IPS-18a (cell line): ENCODE results near the gene MACO1.
"Not testable (repeated sequence)": the region's sequence is repeated elsewhere in the genome, so short reads cannot be mapped to it uniquely, and the experiment has no call there.

Experiments
- H3K27ac ChIP-seq: one replicate; pipeline ENCODE4 v1.5.1; 2013; ENCODE audit warnings: low read length
- H3K27me3 ChIP-seq: one replicate; pipeline ENCODE4 v1.6.1; 2013; ENCODE audit warnings: mild to moderate bottlenecking, low read length; ENCODE audit not compliant: control insufficient read depth, insufficient read depth
- H3K36me3 ChIP-seq: one replicate; pipeline ENCODE4 v1.6.1; 2013; ENCODE audit warnings: low read depth, low read length; ENCODE audit not compliant: control insufficient read depth
- H3K4me1 ChIP-seq: one replicate; pipeline ENCODE4 v1.6.1; 2013; ENCODE audit warnings: low read depth, low read length; ENCODE audit not compliant: control insufficient read depth
- H3K4me3 ChIP-seq: one replicate; pipeline ENCODE4 v1.5.1; 2013; ENCODE audit warnings: low read length
- H3K9ac ChIP-seq: one replicate; pipeline ENCODE4 v1.6.1; 2013; ENCODE audit warnings: mild to moderate bottlenecking, low read length, moderate library complexity
- H3K9me3 ChIP-seq: one replicate; pipeline ENCODE4 v1.6.1; 2013; ENCODE audit warnings: low read depth, low read length; ENCODE audit not compliant: control insufficient read depth

Gene MACO1

DNA sequence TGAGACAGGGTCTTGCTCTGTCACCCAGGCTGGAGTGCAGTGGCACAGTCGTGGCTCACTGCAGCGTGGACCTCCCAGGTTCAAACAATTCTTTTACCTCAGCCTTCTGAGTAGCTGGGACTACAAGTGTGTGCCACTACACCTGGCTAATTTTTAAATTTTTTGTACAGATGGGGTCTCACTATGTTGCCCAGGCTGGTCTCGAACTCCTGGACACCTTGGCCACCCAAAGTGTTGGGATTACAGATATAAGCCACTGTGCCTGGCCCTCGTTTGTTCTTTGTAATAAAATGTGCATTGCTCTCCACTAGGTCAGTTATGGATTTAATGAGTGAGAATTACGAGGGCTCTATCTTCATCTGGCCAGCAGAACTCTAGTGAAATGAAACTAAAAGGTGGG is 13.9 kb downstream of the MACO1 start:
- H3K36me3 ChIP-seq = not testable (repeated sequence)

GRCh38 chr1:25445993-25446538 is 15.4 kb downstream of the MACO1 start:
- no peak overlapping the region for H3K27ac ChIP-seq
- H3K4me1 ChIP-seq = no peaks in the 10 kb centered on the region
- H3K9me3 ChIP-seq = no peaks in the 10 kb centered on the region

More for the DNA sequence above, 13.9 kb downstream of the MACO1 start:
- not testable (repeated sequence) for H3K27me3 ChIP-seq, H3K9me3 ChIP-seq, H3K9ac ChIP-seq, H3K27ac ChIP-seq, H3K4me1 ChIP-seq, H3K4me3 ChIP-seq

GRCh38 chr1:25447547-25447946 is 16.9 kb downstream of the MACO1 start:
- H3K9me3 ChIP-seq = no peaks in the 10 kb centered on the region
- no peak overlapping the region for H3K4me3 ChIP-seq
- no peak overlapping the region for H3K9ac ChIP-seq
- H3K4me1 ChIP-seq = no peaks in the 10 kb centered on the region
- H3K36me3 ChIP-seq = no peaks in the 10 kb centered on the region
- H3K27me3 ChIP-seq = no peaks in the 10 kb centered on the region
- H3K27ac ChIP-seq = no peak overlapping the region

More at GRCh38 chr1:25445993-25446538, 15.4 kb downstream of the MACO1 start:
- no peaks in the 10 kb centered on the region for H3K36me3 ChIP-seq
- H3K4me3 ChIP-seq = no peak overlapping the region
- no peaks in the 10 kb centered on the region for H3K27me3 ChIP-seq
- no peak overlapping the region for H3K9ac ChIP-seq

DNA sequence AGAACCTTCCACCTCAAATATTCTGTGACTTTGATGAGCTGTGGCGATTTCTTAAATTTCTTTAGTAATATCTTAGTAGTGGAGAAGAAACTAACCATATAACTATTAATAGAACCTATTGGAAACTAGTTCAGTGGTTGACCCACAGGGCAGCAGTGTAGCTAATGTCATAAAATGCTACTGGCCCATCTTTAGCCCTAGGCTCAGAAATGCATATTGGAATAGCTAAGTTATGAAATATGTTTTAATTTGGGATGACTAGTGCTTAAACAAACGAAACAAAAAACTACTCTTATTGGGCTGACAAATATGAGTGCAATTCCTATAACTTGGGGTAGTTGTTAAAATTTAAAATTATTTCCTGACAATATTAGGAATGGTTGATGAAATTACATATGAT is 20.2 kb downstream of the MACO1 start:
- Histone ChIP-seq H3K27me3 (no peaks in the 10 kb centered on the region), H3K9me3 (no peaks in the 10 kb centered on the region), H3K4me1 (no peaks in the 10 kb centered on the region), H3K4me3 (no peak overlapping the region), H3K27ac (no peak overlapping the region), H3K9ac (no peak overlapping the region), H3K36me3 (no peaks in the 10 kb centered on the region)

DNA sequence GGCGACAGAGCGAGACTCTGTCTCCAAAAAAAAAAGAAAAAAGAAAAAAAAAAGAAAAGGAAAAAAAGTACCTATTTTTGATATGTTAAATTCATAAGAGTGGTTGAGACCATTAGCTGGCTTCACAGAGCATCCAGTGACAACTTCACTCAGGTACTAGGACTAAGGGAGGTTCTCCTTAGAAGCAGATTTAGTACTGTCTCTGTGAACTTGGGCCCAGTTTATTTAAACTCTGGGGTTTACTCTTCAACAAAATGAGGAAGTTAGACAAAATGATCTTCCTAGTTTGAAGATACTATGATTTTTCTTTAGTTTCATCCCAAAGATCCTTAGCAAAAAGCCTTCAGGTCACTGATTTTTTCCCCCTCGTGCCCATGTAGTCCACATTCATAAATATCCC is 21.2 kb downstream of the MACO1 start:
- Histone ChIP-seq H3K4me3 (no peak overlapping the region), H3K36me3 (no peaks in the 10 kb centered on the region), H3K9ac (no peak overlapping the region), H3K27me3 (no peaks in the 10 kb centered on the region), H3K4me1 (no peaks in the 10 kb centered on the region), H3K9me3 (no peaks in the 10 kb centered on the region), H3K27ac (no peak overlapping the region)

- H3K9ac ChIP-seq = no peak overlapping the region
- no peak overlapping the region for H3K27ac ChIP-seq
- no peaks in the 10 kb centered on the region for H3K4me1 ChIP-seq
- no peaks in the 10 kb centered on the region for H3K9me3 ChIP-seq
- H3K27me3 ChIP-seq = no peaks in the 10 kb centered on the region
- no peak overlapping the region for H3K4me3 ChIP-seq
- H3K36me3 ChIP-seq = peaks cover 6% of the 10 kb centered on the region
Observed at GRCh38 chr1:25456502-25456901, 25.8 kb downstream of the MACO1 start.

GRCh38 chr1:25458541-25459298 is 28.0 kb downstream of the MACO1 start:
- H3K9ac ChIP-seq = no peak overlapping the region
- no peak overlapping the region for H3K27ac ChIP-seq
- H3K4me1 ChIP-seq = no peaks in the 10 kb centered on the region
- H3K27me3 ChIP-seq = no peaks in the 10 kb centered on the region
- H3K4me3 ChIP-seq = no peak overlapping the region
- H3K9me3 ChIP-seq = no peaks in the 10 kb centered on the region
- peaks cover 6% of the 10 kb centered on the region for H3K36me3 ChIP-seq

- Histone ChIP-seq H3K36me3 (peaks cover 6% of the 10 kb centered on the region), H3K9ac (no peak overlapping the region), H3K27ac (no peak overlapping the region), H3K4me1 (no peaks in the 10 kb centered on the region), H3K27me3 (no peaks in the 10 kb centered on the region), H3K4me3 (no peak overlapping the region), H3K9me3 (no peaks in the 10 kb centered on the region)
Observed at GRCh38 chr1:25460020-25460419, 29.3 kb downstream of the MACO1 start.

GRCh38 chr1:25460816-25461215 is 30.1 kb downstream of the MACO1 start:
- not testable (repeated sequence) for H3K9ac ChIP-seq, H3K36me3 ChIP-seq, H3K27ac ChIP-seq

DNA sequence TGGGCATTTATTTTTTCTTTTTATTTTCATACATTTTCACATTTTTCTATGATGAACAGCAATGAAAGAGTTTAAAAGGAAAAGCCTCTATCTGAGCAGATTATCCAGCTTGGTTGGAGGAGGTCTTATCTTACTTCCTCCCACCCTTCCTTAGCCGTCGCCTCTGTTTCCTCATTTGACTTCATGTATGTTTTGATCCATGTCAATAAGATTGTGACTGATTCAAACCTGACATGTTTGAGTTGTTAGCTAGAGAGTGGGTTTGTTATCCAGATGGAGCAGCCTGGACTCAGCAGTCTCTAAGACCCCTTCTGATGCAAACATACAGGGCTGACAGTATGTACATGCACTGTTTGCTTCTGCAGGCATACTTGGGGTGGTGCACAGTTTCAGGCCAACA is 31.2 kb downstream of the MACO1 start:
- peaks cover 6% of the 10 kb centered on the region for H3K36me3 ChIP-seq
- H3K27me3 ChIP-seq = no peaks in the 10 kb centered on the region
- H3K9ac ChIP-seq = no peak overlapping the region
- H3K4me3 ChIP-seq = no peak overlapping the region
- H3K9me3 ChIP-seq = no peaks in the 10 kb centered on the region
- H3K4me1 ChIP-seq = no peaks in the 10 kb centered on the region
- H3K27ac ChIP-seq = no peak overlapping the region

More at GRCh38 chr1:25460816-25461215, 30.1 kb downstream of the MACO1 start:
- H3K4me1 ChIP-seq, H3K27me3 ChIP-seq, H3K9me3 ChIP-seq, H3K4me3 ChIP-seq: not testable (repeated sequence)

DNA sequence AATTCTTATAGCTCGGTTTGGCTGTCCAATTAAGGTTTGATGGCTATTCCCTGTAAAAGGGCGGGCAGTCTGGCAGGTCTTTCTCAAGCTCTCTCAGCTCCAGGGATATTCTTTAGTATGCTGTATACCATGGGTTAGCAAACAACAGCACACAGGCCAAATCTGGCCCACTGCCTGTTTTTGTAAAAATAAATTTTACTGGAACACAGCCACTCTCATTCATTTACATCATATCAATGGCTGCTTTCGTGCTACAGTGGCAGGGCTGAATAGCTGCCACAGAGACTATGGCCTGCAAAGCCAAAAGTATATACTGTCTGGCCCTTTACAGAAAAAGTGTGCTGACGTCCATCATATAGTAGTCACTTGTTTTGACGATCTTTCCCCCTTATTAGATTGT is 32.0 kb downstream of the MACO1 start:
- H3K4me3 ChIP-seq = no peak overlapping the region
- H3K36me3 ChIP-seq = peaks cover 6% of the 10 kb centered on the region
- no peaks in the 10 kb centered on the region for H3K9me3 ChIP-seq
- no peak overlapping the region for H3K27ac ChIP-seq
- no peak overlapping the region for H3K9ac ChIP-seq
- no peaks in the 10 kb centered on the region for H3K4me1 ChIP-seq
- no peaks in the 10 kb centered on the region for H3K27me3 ChIP-seq

GRCh38 chr1:25467193-25467592 is 36.5 kb downstream of the MACO1 start:
- H3K4me3 ChIP-seq = no peak overlapping the region

More at GRCh38 chr1:25467193-25467592, 36.5 kb downstream of the MACO1 start:
- Histone ChIP-seq H3K27ac (no peak overlapping the region), H3K9ac (no peak overlapping the region), H3K36me3 (no peaks in the 10 kb centered on the region), H3K27me3 (no peaks in the 10 kb centered on the region), H3K9me3 (no peaks in the 10 kb centered on the region), H3K4me1 (no peaks in the 10 kb centered on the region)
